HG02798 (cell line): Measurements from ENCODE around the gene PPP4R4.
"Not testable (repeated sequence)": the region's sequence is repeated elsewhere in the genome, so short reads cannot be mapped to it uniquely, and the experiment has no call there.

ENCODE experiments used
- ATAC-seq: cut with Tn5 transposase; IDR thresholded peaks from one replicate; pipeline ENCODE4 v1.9.1; 2021; ENCODE audit warnings: mild to moderate bottlenecking; ENCODE audit not compliant: unreplicated experiment, poor library complexity

PPP4R4 gene

GRCh38 chr14:94144765-94145164 is 29.4 kb upstream of the PPP4R4 start:
- no peak for ATAC-seq

GRCh38 chr14:94145902-94146527 is 28.1 kb upstream of the PPP4R4 start:
- ATAC-seq: no peak

GRCh38 chr14:94152676-94153075 is 21.4 kb upstream of the PPP4R4 start:
- ATAC-seq: no peak

- ATAC-seq: no peak
These were observed 20.3 kb upstream of the PPP4R4 start for GRCh38 chr14:94153750-94154342.

- ATAC-seq: not testable (repeated sequence)
These were observed 18.0 kb upstream of the PPP4R4 start for GRCh38 chr14:94156143-94156542.

- ATAC-seq: no peak
These were observed 16.9 kb upstream of the PPP4R4 start for GRCh38 chr14:94157197-94157596.

GRCh38 chr14:94158239-94158883 is 15.8 kb upstream of the PPP4R4 start:
- ATAC-seq: no peak

- ATAC-seq: no peak
These were observed 13.1 kb upstream of the PPP4R4 start for GRCh38 chr14:94161058-94161457.

GRCh38 chr14:94161981-94162380 is 12.1 kb upstream of the PPP4R4 start:
- no peak for ATAC-seq

GRCh38 chr14:94162466-94162865 is 11.7 kb upstream of the PPP4R4 start:
- ATAC-seq: no peak

GRCh38 chr14:94163796-94164195 is 10.3 kb upstream of the PPP4R4 start:
- ATAC-seq: no peak

- ATAC-seq: no peak
These were observed 9.3 kb upstream of the PPP4R4 start for GRCh38 chr14:94164685-94165431.

GRCh38 chr14:94165744-94166143 is 8.4 kb upstream of the PPP4R4 start:
- ATAC-seq: no peak

GRCh38 chr14:94170136-94170535 is 4.0 kb upstream of the PPP4R4 start:
- no peak for ATAC-seq

GRCh38 chr14:94171208-94171607 is 2.9 kb upstream of the PPP4R4 start:
- ATAC-seq: no peak

- no peak for ATAC-seq
These were observed 1.6 kb upstream of the PPP4R4 start for GRCh38 chr14:94172545-94172944.

GRCh38 chr14:94173471-94173884 is 644 bp upstream of the PPP4R4 start:
- ATAC-seq: no peak

GRCh38 chr14:94174604-94175010 is 485 bp downstream of the PPP4R4 start:
- no peak for ATAC-seq

- ATAC-seq: no peak
These were observed 1.1 kb downstream of the PPP4R4 start for GRCh38 chr14:94175011-94175745.

GRCh38 chr14:94175747-94176146 is 1.6 kb downstream of the PPP4R4 start:
- no peak for ATAC-seq
